Left cardiac atrium (tissue), 4 donors: ENCODE measurements around the gene SLC35F2. TPM values are rescaled to one million over a fixed set of nuclear protein-coding genes. Genes with fewer than 3 reads are reported as not detected.
"Not testable (repeated sequence)": the region's sequence is repeated elsewhere in the genome, so short reads cannot be mapped to it uniquely, and the experiment has no call there.

Experiments
- ATAC-seq, 2 donors: fragments of 200-7000 bp; cut with Tn5 transposase; one replicate each; pipeline ENCODE4 v1.9.1; 2020; ENCODE audit warnings: mild to moderate bottlenecking in 2 of 2, moderate library complexity in 2 of 2
- DNase-seq: peaks from one replicate; pipeline ENCODE4 v3.0.0-alpha.2; 2020
- intact Hi-C, 2 donors: fragments of 100-400 bp; cut with DNase I; formaldehyde crosslinking; loops; one replicate each; pipeline versions ENCODE4 v1.14.1 to v1.15.1; 2022 to 2023
- total RNA-seq, 2 donors: library from RNA; stranded (reverse); fragmentation: NEBNext Ultra II Directional; extraction: Animal tissue kit (Norgen Biotek cat#: 25700); gene quantifications; one replicate each; pipeline ENCODE4 v1.2.1, GENCODE V29; 2021
- donor health status: DM: no; HTN: yes; CAD: no.
- donor health status: DM: no; HTN: yes; CAD: no; lungs with severe emphysema.
- donor health status: DM: yes; HTN: yes; CAD: no.
- donor health status: Dilated cardiomyopathy.

The SLC35F2 gene
- total RNA-seq, 2 donors from 2014 or later: 2.1 to 5.3 TPM

- DNase-seq (no peak), ATAC-seq (no peak)
- intact Hi-C loops: no loop called here
These were observed 11.4 kb downstream of the SLC35F2 start for GRCh38 chr11:107847184-107847583.

DNA sequence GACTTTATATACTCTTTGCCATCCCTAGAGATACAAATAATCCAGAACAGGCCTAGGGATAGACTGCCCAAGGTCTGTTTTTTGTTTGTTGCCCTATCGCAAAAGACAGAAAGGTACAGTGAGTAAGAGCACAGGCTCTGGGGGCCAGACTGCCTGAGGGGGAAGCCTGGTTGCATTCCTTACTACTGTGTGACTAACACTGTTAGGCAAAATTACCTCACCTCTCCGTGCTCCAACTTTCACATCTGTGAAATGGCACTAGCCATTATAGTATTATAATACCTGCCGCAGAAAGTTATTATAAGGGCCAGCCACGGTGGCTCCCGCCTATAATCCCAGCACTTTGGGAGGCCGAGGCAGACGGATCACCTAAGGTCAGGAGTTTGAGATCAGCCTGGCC is 14.5 kb downstream of the SLC35F2 start:
- no peak for ATAC-seq
- no peak for DNase-seq
- intact Hi-C loops: no loop called here

DNA sequence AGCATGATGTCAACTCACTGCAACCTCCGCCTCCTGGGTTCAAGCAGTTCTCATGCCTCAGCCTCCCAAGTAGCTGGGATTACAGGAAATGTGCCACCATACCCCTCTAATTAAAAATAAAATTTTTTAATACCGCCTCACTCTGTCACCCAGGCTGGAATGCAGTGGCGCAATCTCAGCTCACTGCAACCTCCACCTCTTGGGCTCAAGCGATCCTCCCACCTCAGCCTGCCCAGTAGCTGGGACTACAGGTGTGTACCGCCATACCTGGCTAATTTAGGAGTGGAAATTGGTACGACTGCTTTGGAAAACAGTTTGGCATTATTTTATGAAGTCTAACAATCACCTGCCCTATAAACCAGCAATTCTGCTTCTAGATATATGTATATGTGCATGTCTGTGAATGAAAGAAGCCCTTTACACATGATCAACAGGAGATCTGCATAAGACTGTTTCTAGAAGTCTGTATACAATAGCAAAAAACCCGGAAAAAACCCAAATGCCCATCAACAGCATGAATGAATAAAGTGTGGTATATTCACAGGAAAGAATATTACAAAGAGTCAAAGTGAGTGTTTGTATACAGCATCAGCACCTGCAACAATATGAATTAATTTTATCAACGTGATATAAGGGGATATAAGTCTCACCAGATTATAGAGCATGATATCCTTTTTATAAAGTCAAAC is 16.0 kb downstream of the SLC35F2 start:
- no peak for ATAC-seq
- no peak for DNase-seq
- intact Hi-C loops: no loop called here

GRCh38 chr11:107840129-107840484 is 18.5 kb downstream of the SLC35F2 start:
- intact Hi-C loops: no loop called here
- DNase-seq: no peak

GRCh38 chr11:107836851-107837250 is 21.7 kb downstream of the SLC35F2 start:
- no peak for ATAC-seq
- intact Hi-C loops: no loop called here
- DNase-seq: no peak

More at GRCh38 chr11:107840129-107840484, 18.5 kb downstream of the SLC35F2 start:
- ATAC-seq: peak; percentile 56 to 66

GRCh38 chr11:107834995-107835394 is 23.6 kb downstream of the SLC35F2 start:
- intact Hi-C loops: no loop called here
- no peak for DNase-seq
- no peak for ATAC-seq

GRCh38 chr11:107833926-107834325 is 24.7 kb downstream of the SLC35F2 start:
- DNase-seq, intact Hi-C loops, ATAC-seq: not testable (repeated sequence)

DNA sequence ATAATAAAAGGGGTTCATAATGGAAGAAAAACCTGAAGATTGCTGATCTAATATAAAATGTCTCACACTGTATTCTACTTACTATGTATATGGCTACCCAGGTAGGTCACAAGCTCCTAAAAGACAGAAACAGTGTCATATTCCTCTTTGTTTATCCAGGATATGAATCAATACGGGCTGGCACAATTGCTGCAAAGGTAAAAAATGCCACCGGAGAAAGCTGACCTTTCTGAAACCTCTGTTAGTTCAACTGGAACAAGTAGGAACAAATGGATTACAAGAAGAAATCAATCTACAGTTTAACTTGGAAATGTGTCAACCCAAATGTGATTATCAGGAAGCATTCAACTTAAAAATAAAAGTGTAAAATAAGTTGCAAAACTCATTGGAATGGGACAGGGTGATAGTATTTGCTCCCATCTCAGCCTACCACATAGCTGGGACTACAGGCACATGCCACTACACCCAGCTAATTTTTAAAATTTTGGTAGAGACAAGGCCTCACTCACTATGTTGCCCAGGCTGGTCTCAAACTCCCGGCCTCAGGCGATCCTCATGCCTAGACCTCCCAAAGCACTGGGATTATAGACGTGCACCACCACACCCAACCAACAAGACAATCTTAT is 27.6 kb downstream of the SLC35F2 start:
- intact Hi-C loops: no loop called here
- DNase-seq (no peak), ATAC-seq (no peak)

DNA sequence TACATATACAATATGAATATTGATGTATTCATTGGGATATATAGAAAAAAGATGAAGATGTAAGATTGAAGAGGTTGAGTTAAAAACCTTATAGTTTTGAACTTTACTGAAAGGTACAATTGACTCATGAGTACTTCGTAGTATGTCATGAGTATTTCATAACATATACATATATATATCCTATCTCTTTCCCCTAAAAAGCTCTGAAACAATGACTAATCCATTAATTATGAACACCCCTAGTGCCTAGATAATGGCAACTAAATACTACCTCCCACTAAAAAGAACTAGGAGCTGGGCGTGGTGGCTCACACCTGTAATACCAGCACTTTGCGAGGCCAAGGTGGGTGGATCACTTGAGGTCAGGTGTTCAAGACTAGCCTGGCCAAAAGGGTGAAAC is 31.5 kb downstream of the SLC35F2 start:
- no peak for DNase-seq
- no peak for ATAC-seq
- intact Hi-C loops: no loop called here

DNA sequence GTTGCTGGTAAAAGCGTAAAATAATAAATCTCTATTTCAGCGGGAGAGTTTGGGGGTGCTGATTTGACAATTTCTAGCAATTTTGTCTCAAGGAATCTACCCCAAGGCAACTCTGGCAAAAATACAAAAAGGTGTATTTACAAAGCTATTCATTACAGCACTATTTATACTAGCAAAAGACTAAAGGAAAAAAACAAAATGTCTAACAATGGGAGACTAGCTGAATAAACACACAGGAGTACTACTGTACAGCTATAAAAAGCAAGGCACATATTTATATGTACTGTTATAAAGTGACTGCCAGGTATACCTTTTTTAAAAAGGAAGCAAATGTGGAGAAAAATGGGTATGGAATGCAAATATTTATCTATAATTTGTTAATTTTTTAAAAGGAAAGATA is 32.7 kb downstream of the SLC35F2 start:
- intact Hi-C loops: no loop called here
- ATAC-seq: no peak
- DNase-seq: no peak

GRCh38 chr11:107824668-107825369 is 33.8 kb downstream of the SLC35F2 start:
- intact Hi-C loops: no loop called here
- DNase-seq (no peak), ATAC-seq (no peak)

GRCh38 chr11:107821199-107821927 is 37.2 kb downstream of the SLC35F2 start:
- intact Hi-C loops: no loop called here
- DNase-seq (no peak), ATAC-seq (peak in 1 of 2 donors; percentile 35)

- intact Hi-C loops: no loop called here
- DNase-seq (no peak), ATAC-seq (no peak)
These were observed 39.1 kb downstream of the SLC35F2 start for GRCh38 chr11:107819361-107820014.

- no peak for DNase-seq
- no peak for ATAC-seq
- intact Hi-C loops: no loop called here
These were observed 40.1 kb downstream of the SLC35F2 start for GRCh38 chr11:107818491-107818890.

- DNase-seq (no peak), ATAC-seq (no peak)
- intact Hi-C loops: no loop called here
These were observed 42.6 kb downstream of the SLC35F2 start for GRCh38 chr11:107816028-107816427.

DNA sequence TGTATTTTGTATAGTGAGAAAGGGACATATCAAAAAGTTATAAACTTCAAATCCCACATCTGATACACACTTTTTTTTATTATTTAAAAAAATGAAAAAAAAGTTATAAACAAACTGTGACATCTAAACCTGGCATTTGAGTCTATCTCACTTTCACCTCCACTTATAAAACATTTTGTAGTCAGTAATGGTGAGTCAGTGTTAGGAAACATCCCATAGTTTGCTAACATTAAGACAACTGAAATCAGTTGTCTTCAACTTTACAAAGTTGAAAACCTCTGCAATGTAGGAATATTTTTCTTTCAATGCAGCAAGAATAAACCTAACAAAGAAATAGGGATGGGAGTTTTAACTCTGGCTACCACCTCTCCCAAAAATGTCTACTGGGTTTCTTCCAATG is 47.7 kb downstream of the SLC35F2 start:
- DNase-seq (no peak), ATAC-seq (no peak)
- intact Hi-C loops: no loop called here

DNA sequence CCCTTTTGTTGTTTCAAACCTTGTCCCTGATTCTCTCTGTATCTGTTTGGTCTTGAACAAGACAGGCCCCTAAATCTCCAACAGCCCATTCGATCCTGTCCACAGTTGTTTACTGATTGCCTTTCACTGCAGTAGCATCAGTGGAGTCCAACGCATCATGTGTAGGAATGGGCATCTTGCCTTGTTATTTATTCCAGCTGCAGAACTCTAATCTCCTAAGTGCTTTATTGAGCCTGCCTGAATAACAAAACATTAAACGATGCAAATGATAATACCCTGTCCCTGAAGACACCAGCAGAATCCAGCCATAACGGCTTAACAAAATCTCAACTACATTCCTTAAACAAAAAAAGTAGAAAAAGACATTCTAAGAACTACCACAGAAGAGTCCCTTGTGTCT is 50.1 kb downstream of the SLC35F2 start:
- ATAC-seq (no peak), DNase-seq (no peak)
- intact Hi-C loops: no loop called here

DNA sequence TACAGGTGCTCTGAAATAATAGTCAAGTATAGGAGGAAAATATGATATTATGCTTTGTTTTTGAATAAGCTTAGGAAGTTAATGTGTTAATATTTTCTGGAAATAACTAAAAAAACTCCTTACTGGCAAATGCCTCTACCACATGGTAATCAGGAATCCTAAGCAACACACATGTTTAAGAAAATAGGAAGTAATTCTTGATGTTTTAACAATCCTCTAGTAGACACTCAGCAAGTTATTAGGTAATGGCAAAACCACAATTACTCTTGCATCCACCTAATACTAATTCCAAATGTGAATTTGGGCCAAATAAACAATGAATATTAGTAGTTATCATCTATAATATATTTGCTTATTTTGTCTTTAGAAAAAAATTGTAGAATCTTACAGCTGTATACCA is 53.6 kb downstream of the SLC35F2 start:
- ATAC-seq: no peak

GRCh38 chr11:107804211-107804610 is 54.4 kb downstream of the SLC35F2 start:
- DNase-seq: no peak
- ATAC-seq: no peak
- intact Hi-C loops: no loop called here

More for the DNA sequence above, 53.6 kb downstream of the SLC35F2 start:
- intact Hi-C loops: no loop called here
- no peak for DNase-seq
